NCI-H2081 (cell line): ENCODE results near the gene MORN1.

Experiments used
- DNase-seq, 2 experiments: peaks; one replicate each; lab custom pipeline; 2025; lab: John Stamatoyannopoulos, UW

MORN1 gene

DNA sequence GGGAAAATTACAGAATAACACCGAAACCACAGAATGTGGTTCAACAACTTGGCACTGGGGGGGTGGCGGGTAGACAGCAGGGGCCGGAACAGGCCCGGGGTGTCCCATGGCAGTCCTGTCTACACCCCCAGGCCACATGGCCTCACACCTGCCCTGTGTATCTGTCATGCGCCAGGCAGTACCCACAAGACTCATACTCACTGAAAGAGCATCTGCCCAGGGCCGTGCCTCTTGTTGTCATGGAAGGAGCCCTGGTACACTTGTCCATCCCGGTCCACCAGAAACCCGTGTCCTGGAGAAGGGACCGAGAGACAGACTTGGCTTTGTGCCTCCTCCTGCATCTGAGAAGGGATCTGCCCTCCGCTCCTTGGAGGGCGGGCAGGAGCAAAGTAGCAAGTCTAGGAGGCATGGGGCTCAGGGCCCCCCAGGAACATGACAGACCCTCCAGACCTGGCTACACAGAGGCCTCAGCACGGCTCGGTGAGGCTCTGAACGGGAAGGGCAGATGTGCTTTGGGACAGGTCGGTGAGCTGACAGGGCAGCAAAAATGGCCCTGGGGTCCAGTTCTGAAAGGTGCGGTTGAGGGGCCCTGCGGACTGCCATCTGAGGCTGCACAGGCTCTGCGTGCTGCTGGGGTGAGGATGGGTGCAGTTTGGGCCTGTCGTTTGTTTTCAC lies 5.6 kb downstream of the MORN1 start:
- no peak for DNase-seq

DNA sequence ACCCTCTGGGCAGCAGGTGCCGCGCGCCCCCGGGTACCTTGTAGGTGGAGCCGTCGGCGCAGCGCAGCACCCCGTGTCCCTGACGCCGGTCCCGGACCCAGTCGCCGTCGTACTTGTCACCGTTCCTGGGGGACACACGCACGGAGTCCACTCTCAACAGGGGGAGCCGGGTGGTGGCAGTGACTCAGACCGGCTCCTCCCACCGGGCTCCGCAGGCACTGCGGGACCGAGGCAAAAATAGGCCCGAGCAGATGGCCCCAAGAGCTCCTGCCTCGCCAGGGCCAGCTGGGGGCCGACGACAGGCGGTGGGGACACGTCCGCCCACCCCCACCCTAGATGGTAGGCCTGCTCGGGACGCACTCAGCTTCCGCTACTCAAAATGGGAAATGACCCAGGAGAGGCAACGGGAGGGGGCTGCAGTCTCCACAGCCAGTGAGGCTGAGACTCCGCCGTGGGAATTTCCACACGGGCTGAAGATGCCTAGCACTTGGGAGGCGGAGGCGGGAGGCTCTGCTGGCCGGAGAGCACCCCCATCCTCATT lies 6.3 kb downstream of the MORN1 start:
- no peak for DNase-seq

DNA sequence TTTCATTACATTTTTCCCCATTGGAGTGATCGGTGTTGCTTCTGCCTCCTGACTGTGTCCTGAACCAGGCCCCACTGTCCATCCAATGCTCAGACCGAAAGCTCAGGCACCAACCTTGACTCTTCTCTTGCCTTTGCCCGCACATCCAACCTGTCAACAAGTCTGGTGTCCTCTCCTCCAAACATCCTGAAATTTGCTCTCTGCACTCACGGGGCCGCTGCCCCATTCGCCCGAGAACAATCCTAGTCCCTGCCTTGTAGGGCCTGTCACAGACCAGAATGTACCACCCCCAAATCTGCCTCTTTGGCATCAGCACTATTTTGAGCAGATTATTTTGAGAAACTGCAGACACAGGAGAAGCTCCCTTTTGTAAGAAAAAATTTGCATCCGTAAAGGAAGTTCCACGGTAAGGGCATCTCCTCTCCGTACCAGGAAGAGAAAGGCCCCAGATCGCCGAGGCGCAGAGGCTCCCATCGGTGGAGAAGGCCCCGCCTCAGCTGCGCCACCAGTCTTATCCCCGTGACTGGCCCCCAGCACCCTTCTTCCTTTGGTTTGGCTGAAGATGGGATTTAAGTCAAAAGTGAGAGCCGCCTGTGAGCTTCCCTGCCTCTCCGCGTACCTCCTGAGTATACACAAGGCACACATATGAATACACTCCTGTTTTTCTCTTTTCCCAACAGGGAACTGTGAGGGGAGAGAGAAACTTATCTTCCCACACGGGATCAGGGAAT lies 7.1 kb downstream of the MORN1 start:
- no peak for DNase-seq

DNA sequence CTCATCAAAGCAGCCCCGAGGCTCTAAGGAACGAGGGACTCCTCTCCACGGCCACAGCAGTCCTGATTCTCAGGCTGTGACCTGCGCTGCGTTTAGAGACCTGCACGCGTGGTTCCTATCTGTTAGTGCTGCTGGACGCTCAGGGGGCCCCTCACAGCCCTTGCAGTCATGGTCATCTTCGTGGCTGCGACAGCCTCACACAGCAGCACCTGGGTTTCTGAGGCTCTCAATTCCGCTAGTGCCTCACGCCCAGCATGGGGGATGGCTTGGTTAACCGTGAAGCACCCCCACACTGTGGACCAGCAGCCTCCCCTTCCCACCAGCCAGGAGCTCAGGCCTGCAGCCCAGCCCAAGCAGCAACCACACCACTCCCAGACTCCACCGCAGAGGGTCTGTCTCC lies 7.8 kb downstream of the MORN1 start:
- no peak for DNase-seq

DNA sequence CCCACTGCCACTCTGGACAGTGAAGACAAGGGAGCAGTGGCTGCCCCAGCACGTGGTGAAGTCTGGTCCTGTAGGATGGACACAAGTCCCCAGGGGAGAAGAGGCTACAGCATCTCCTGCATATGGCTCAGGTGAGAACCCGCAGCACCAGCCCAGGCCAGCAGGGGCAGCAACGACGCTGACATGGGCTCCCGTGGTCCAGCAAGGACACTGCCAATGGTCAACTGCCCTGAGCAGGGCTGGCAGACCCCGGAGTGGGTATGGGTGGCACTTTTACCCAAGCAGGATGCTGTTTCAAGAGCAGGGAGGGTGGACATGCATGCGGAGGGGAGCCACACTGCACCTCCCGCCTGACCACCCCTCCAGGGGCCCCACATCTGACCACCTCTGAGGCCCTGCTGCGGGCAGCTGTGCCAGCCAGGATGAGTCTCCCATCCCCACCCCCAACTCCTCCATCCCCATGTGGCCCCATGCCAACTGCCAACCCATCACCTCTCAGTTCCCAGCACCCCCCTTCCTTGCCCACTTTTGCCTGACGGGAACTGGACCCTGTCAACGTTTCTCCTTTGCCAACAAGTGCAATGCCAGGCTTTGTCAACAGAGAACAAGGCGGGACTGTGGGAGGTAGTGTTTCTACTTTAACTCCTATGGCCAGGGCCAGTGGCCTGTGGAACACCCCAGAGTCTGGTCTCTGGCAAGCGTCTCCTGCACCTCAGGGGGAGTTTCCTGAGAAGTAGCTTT lies 8.6 kb downstream of the MORN1 start:
- DNase-seq, result peak in 1 of 2 experiments; percentile 17

DNA sequence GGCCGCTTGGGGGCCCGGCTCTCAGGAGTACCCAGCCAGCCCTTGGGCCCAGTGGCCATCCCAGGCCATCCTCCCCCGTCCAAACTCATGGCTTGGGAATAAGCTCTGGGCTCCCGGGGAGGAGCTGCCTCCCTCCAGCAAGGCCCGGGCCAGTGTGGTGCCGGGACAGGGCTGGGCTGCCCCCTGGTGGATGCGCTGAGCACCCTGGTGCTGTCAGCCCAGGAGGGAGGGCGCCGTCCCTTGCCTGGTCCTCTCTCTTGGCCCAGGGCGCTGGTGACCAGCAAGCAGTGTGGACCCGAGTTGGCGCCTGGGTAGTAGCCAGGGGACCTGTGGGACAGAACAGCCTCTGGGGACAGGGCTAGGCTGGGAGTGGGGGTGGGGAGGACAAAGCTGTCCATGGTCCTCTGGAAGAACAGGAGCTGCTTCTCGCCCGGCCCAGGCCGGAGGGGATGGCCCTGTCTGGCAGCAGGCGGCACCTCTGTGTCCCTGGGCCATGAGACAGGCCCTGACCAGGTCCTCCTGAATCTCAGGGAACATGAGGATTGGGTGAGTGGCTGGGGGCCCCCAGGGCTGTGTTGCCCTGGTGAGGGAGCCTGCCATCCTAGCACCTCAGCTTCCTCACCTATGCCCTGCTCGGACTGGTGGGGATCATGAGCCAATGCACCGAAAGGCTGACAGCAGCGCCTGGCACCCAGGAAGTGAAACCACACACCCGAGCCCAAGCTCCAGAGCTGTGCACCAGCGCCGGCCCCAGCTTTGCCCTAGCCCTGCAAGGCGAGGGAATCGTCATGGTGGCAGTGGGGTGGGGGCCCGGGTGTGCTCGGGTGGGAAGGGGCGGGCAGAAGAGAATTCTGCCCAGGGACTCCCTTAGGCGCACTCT lies 9.4 kb downstream of the MORN1 start:
- DNase-seq, result peak; percentile 22 to 25

DNA sequence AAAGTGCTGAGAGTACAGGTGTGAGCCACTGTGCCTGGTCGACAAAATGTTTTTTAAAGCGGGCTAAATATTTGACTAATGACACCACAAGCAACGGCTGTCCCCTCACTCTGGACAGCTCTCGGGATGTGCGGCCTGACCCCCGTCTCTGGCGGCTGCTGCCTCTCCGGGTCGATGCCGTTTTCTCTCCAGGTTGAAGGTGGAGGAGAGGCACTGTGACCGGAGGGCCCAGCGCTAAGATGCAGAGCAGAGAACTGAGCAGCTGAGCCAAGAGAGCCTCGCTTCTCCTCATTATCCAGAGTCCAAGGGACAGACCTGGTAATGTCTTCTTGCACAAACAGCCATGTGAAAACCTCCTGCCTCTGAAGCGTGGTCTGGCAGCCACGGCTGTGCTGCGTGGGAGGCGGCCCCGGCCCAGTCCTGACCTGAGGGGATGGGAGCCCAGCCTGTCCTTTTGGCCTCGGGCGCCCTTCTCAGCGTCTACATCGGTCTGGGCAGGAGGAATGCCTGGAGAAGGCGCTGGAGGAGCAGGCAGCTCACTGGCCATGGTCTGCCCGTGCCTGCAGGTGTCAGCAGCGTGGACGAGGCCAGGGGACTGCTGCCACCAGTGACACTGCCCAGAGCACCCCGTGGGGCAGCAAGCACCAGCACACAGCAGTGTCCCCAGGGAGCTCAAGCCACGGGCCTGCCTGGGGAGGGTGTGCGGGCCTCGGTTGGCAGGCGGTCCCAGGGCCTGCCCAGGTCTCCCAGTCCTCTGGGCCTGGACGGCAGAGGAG lies 10.3 kb downstream of the MORN1 start:
- DNase-seq, result no peak

DNA sequence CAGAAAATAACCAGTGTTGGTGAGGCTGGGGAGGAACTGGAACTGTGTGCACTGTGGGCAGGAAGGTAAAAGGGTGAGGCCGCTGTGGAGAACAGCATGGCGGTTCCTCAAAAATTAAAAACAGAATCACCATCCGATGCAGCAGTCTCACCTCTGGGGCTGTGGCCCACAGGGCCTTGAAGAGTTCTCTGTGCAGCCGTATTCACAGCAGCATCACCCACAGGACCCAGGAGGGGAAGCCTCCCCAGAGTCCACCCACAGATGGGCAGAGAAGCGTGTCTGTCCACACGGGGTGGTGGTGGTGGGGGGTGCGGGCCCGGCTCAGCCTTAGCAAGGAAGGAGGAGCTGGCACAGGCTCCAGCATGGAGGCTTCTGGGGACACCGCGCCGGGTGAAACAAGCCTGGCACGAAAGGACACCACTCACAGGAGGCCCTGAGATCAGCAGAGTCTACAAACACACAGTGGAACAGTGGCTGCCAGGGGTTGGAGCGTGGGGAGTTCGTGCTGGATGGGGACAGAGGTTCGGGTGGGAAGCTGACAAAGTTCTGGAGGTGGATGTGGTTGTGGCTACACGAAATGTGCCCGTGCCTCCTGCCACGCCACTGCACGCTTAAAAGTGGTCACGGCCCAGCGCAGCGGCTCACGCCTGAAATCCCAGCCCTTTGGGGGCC lies 11.5 kb downstream of the MORN1 start:
- DNase-seq, result no peak

DNA sequence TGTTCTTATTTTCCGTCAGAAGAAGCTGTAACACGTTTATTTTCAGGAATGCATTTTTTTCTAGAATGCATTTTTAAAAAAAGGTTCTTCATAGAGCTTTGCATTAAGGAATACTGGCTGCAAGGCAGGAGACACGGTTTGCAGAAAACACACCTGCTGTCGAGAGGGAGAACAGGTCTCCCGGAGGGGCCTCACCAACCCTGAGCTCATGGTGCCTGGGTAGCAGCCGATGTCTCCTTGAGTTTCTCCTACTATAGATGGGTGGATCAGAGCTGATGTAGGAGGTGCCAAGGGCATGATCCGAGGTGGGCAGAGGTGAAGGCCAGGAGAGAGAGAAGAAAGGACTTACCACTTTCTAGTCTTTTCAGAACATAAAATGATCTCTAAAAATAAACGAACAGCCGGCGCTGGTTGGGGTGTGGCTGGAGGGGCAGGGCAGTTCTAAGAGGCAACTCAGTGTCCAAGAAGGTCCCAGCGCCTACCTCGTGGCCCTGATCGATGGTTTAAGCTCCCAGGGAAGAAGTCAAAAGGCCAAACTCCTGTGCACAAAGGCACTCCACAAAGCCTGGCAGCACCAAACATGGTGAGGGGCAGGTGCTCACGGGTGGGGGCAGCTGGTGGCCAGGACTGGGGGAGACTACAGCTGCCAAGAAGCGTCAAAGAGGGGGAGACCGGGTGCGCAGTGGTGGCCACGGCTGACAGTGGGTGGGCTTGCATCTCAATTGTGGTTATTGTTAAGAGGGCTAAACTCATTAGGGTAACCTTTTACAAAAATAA lies 12.2 kb downstream of the MORN1 start:
- DNase-seq, result no peak

DNA sequence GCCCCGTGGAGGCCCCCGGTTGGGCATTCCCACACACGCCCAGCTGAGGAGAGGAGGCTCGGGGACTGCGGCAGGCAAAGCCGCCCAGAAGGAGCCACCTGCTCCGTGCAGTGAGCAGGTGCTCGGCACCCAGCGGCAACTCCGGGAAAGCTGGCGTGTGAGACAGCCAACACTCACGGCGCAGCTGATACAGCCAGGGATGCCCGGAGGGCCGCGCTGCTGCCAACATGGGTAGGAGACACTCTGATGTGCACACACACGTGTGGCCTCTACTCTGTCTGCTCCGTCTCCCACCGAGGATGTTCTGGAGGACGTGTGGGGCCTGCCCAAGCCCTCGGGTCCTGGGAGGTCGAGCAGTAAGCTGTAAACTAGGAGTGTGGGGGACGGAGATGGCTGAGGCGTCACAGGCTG lies 12.9 kb downstream of the MORN1 start:
- DNase-seq, result peak in 1 of 2 experiments; percentile 61

DNA sequence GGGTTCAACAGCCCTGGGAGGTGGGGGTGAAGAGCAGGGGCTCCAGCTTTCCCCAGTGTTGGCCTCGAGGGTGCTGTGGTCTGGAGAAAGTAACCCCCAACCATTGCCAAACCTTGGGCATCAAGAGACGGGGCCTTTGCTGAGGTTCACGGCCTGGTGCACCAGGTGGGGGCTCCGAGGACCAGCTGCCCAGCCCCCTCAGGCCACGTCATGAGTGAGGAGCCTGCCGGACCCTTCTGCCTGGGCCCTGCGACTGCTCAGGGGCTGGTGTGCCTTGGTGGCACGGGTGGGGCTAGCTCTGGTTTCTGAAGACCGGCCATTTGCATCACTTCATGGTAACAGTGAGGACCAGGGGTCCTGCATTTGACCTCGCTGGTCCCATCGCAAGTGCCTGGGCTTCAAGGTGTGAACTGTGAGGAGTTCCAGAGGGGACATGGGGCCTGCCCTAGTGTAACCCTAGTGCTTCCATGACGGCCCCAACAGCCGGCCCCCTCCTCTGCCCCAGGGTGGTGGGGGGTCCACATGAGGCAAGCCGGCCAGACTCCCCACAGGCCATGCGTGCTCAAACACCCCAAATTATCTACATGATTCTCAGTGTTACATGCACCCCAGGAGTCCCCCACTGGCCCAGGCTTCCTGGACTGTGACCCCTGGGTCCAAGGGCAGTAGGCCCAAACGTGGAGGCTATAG lies 13.5 kb downstream of the MORN1 start:
- no peak for DNase-seq

DNA sequence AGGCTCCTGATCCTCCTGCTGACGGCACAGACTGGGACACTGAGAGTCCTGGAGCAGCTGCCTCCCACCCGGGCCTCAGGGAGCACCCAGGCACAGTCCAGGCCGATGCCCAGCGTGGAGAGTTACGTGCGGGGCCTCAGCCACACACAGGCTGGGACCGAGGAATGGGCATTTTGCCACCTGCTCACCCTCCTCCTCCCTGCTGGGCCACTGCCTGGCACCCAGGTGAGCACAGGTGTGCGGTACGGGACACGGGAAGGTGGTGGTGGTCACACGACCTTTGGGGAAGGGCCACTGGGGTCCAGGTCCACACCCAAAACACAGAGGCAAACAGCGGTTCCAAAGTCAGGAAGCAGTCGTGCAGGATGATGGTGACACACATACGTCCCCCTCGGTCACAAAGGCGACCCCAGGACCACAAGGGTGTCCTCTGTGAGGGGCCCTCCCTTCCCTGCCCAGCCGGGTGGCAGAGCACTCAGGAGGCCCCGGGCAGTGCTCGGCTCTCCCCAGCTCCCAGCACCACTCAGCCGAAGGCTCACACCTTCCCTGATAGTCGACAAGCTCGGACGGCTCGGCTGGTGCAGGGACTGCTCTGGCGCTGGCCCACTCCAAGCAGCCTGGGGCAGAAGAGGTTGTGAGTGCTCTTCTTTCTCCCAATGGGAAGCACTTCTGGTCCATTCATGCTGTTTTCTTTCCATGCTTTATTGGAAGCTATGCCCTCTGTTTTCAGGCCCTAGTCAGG lies 14.3 kb downstream of the MORN1 start:
- no peak for DNase-seq

DNA sequence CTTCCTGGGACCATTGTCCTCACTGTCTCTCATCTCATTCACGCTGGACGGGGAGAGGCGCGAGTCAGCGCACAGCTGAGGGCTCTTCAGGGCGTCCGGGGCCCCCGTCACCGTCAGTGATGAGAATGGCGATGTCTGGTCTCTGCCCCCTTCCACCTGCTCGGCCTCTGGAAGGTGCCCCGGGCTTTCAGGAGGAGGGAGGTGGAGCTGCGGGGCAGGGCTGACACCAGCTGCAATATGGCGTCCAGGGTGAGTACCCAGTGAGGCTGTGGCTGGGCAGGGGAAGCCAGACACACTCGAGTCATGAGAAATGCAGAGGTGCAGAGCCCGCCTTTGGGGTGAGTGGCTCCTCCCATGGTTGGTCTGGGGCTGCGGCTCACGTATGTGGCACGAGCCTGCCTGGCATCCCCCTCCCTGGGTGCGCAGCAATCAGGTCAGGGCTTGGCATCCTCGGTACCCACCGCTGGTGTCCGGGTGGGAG lies 15.1 kb downstream of the MORN1 start:
- DNase-seq, result no peak

DNA sequence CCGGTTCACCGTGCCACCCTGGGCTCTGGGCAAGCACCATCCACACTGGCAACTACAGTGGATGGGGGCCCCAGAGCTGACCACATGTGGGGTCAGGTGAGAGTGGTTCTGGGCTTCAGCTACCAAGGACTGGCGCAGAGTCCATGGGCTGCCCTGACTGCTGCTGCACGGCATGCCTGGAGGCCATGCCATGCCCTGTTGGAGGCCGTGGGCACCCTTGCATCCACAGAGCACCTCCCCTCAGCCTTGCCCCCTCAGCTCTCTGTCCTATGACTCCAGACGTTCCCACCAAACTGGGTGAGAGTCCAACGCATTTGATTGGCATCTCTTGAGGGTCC lies 15.5 kb downstream of the MORN1 start:
- no peak for DNase-seq

DNA sequence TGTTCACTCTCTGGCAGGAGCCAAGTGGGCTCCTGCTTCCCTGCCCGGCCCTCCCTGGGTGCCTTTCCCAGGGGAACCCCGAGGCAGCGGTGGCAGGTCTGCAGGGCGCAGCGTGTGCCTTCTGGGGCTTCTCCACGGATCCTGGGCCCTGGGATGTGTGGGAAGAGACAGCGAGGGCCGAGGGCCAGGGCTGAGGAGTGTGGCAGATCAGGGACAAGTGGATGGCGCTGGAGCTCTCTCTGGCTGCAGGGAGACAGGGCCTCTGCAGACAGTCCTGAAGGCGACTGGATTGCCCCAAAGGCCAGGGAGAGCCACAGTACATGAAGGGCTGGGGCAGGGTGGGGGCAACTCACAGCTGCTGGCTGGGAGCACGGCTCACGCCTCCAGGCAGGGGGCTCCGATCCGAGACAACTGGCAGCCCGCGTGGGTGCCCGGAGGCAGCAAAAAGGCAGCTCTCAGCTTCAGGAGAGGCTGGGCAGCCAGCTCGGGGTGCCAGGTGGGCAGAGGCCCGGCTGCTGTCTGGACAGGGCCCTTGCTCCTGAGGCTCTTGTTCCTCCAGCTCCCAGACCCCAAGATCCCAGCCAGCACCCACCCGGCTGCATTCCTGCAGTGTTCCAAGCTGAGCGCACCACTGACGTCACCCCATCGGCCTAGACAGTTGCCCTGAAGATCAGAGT lies 16.0 kb downstream of the MORN1 start:
- DNase-seq, result no peak

DNA sequence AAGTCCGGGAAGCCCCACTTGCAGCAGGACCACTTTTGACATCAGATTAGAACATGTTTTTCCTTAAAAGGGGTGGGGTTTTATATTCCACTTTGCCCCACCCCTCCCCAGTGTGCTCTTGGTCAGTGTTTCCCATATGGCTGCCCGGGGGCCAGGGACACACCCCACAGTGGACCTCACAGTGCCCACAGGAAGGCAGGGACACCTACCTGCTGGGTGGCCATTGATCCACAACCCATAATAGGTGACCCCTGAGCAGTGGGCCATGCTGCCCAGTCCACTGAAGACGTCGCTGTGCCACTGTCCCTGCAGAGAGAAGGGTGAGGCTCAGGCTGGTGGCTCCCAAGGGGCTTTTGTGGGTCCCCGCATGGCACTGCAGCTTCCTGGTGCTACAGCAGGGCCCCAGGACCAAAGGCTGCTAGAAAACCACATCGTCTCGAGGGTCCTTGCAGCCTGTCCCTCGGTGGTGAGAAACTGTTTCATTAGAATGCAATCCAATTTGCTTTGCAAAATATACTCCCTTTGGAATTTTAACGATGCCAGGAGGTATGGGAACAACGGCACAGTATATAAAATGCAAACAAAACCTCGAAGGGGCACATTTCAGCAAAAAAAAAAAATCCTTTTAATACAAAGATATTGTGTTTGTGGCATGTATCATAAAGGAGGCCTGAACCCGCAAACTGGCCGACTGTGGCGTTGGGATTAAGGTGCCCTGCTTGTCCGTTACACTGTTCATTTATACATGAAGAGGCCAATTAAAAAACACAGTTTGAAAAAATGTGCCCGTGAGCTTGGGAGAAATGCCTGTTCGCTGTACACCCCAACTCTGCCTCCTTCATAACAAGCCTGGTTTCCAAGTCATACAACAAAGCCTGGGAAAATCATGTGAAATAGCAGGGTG lies 16.9 kb downstream of the MORN1 start:
- DNase-seq, result no peak
